ENCODE results near the gene MORN5. TPM values are rescaled to one million over a fixed set of nuclear protein-coding genes. Genes with fewer than 3 reads are reported as not detected.

MORN5 gene
- total and polyA plus RNA-seq, 2 donors (not counting 1 experiment from before 2014, with no cell fraction given): 0.33 TPM; not detected in 1

DNA sequence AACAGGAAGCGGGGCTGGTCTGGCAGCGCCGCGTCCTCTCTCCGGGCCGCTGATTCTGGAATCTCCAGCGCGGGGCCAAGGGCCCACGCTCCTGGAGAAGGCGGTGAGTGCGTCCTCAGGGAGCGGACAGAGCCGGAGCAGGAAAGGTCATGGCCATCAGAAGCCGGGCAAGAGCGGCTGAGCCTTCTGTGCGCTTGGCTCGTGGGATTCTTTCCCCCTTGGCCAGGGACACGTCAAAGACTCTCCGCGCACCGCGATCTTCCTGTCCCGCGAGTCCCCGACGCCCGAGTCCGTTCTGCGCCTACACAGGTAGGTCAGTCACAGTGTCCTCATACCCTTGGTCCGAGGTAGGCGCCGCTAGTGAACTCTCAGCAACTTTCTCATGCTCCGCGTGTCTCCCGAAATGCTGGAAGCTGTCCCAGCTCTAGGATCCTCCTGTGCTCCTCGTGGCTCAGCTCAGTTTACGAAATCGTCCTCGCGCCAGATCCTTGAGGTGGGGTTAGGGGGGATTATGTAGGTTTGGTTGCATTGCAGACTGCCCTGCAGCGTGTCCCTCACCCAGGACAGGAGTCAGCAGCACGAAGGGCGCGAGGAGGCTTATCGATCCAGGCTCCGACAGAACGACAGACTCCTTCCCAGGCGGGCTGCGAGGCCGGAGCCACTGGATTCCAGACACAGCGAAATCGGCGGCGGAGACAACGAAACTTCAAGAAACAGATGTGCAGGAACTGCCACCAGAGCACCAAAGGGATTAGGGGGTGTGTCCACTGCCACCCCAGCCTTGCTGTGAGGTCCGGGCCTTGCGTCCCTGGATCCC lies 60.4 kb downstream of the MORN5 start:
- H3K36me3 ChIP-seq (ENCODE audit: control insufficient read depth, insufficient read depth, low read length): no peaks in the 10 kb centered on the region
- no peak overlapping the region for H3K27ac ChIP-seq (ENCODE audit: insufficient read depth, low read length)
- H3K79me2 ChIP-seq (ENCODE audit: control insufficient read depth, insufficient read depth, low read length): no peaks in the 10 kb centered on the region
- DNase-seq (ENCODE audit: low read depth in 2 of 2): peak in 1 of 2 donors; percentile 29
- H4K20me1 ChIP-seq (ENCODE audit: control insufficient read depth, extremely low read depth, insufficient read depth, low read length): no peaks in the 10 kb centered on the region
- no peak overlapping the region for H3K4me3 ChIP-seq (replicated peaks in 1 of 4; ENCODE audit: control extremely low read depth in 1 of 4, insufficient read depth in 1 of 4, low read depth in 3 of 4, low read length in 4 of 4)
- no peaks in the 10 kb centered on the region for H3K4me1 ChIP-seq (ENCODE audit: control insufficient read depth, extremely low read depth, insufficient read depth, low read length)
- H2AFZ ChIP-seq (ENCODE audit: low read length): no peak overlapping the region
- H3K9ac ChIP-seq (ENCODE audit: insufficient read depth, low read length): no peak overlapping the region
- peaks cover 92% of the 10 kb centered on the region for H3K27me3 ChIP-seq (ENCODE audit: control insufficient read depth, insufficient read depth, low read length)
- TF ChIP-seq, protein P1, sequence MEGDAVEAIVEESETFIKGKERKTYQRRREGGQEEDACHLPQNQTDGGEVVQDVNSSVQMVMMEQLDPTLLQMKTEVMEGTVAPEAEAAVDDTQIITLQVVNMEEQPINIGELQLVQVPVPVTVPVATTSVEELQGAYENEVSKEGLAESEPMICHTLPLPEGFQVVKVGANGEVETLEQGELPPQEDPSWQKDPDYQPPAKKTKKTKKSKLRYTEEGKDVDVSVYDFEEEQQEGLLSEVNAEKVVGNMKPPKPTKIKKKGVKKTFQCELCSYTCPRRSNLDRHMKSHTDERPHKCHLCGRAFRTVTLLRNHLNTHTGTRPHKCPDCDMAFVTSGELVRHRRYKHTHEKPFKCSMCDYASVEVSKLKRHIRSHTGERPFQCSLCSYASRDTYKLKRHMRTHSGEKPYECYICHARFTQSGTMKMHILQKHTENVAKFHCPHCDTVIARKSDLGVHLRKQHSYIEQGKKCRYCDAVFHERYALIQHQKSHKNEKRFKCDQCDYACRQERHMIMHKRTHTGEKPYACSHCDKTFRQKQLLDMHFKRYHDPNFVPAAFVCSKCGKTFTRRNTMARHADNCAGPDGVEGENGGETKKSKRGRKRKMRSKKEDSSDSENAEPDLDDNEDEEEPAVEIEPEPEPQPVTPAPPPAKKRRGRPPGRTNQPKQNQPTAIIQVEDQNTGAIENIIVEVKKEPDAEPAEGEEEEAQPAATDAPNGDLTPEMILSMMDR (conservative IDR thresholded peaks at IDR 0.05 in 1 of 2, IDR thresholded peaks at IDR 0.05 in 1 of 2; ENCODE audit: low read depth in 1 of 2, low read length in 2 of 2): no peak
- peak; percentile 98 for TF ChIP-seq EZH2 (IDR thresholded peaks at IDR 0.05; ENCODE audit: low read length, missing control alignments)
- no peaks in the 10 kb centered on the region for H3K9me3 ChIP-seq (ENCODE audit: control insufficient read depth, insufficient read depth, low read depth, low read length)
- no peak overlapping the region for H3K4me2 ChIP-seq (ENCODE audit: extremely low read depth, insufficient read depth, low read length)

DNA sequence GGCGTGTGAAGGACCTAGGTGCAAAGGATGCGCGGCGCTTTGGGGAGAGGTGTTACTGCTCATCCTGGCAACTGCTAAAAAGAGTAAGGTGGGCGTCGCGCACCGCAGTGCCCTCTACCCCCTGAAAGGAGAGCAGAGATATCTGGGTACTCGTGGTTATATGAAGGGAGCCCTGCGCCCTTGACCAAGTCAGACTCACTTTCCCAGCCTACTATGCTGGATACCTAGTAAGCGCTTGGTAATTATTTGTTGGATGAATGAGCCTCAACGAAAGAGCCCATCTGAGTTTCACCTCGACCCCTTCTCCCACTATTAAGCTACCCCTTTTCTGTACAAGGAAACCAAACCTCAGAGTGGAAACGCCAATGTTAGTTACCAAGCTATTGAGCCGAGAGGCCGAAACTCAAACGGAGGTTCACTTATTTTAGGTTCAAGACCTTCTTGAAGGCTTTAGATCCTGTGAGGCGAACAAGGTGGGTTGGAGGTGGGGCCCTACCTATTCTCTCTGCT lies 61.0 kb downstream of the MORN5 start:
- H3K4me2 ChIP-seq (ENCODE audit: extremely low read depth, insufficient read depth, low read length): no peak overlapping the region
- H3K36me3 ChIP-seq (ENCODE audit: control insufficient read depth, insufficient read depth, low read length): no peaks in the 10 kb centered on the region
- no peak for DNase-seq (ENCODE audit: low read depth in 2 of 2)
- peaks cover 92% of the 10 kb centered on the region for H3K27me3 ChIP-seq (ENCODE audit: control insufficient read depth, insufficient read depth, low read length)
- H3K9ac ChIP-seq (ENCODE audit: insufficient read depth, low read length): no peak overlapping the region
- TF ChIP-seq, protein P1 (conservative IDR thresholded peaks at IDR 0.05 in 1 of 2, IDR thresholded peaks at IDR 0.05 in 1 of 2; ENCODE audit: low read depth in 1 of 2, low read length in 2 of 2): no peak
- peak; percentile 82 for TF ChIP-seq EZH2 (IDR thresholded peaks at IDR 0.05; ENCODE audit: low read length, missing control alignments)
- H4K20me1 ChIP-seq (ENCODE audit: control insufficient read depth, extremely low read depth, insufficient read depth, low read length): no peaks in the 10 kb centered on the region
- H3K4me3 ChIP-seq (replicated peaks in 1 of 4; ENCODE audit: control extremely low read depth in 1 of 4, insufficient read depth in 1 of 4, low read depth in 3 of 4, low read length in 4 of 4): no peak overlapping the region
- H3K79me2 ChIP-seq (ENCODE audit: control insufficient read depth, insufficient read depth, low read length): no peaks in the 10 kb centered on the region
- H3K9me3 ChIP-seq (ENCODE audit: control insufficient read depth, insufficient read depth, low read depth, low read length): no peaks in the 10 kb centered on the region
- no peak overlapping the region for H3K27ac ChIP-seq (ENCODE audit: insufficient read depth, low read length)
- H2AFZ ChIP-seq (ENCODE audit: low read length): no peak overlapping the region
- H3K4me1 ChIP-seq (ENCODE audit: control insufficient read depth, extremely low read depth, insufficient read depth, low read length): no peaks in the 10 kb centered on the region

DNA sequence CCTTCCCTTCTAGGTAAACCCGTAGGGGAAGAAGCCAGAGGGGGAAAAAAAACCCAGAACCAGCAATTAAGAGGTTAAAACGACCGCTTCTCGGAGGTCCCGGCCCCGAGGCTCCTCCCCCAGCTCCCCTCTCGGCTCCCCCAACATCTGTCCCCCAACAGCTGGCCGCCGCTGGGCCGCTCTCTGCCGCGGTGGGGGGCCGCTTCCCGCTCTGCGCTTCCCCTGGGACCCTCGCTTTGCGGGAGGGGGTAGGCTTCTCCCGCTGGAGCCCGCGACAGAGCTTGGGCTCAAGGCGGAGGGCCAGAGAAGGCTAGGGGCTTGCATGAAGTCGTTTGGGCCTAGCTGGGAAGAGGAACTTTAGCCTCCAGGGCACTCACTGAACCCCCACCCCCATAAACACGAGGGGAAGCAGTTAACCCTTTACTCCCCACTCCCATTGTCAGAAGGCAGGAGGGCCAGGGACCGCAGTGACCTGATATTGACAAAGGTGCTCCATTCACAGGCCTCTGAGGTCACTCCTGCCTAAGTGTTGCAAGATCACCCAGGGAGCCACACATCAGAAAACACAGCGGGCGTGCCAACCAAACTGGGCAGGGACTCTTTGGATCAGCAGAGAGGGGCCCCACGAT lies 61.6 kb downstream of the MORN5 start:
- TF ChIP-seq, protein P1 (conservative IDR thresholded peaks at IDR 0.05 in 1 of 2, IDR thresholded peaks at IDR 0.05 in 1 of 2; ENCODE audit: low read depth in 1 of 2, low read length in 2 of 2): no peak
- TF ChIP-seq EZH2 (IDR thresholded peaks at IDR 0.05; ENCODE audit: low read length, missing control alignments): no peak
- Histone ChIP-seq H4K20me1 (ENCODE audit: control insufficient read depth, extremely low read depth, insufficient read depth, low read length) (no peaks in the 10 kb centered on the region), H3K27me3 (ENCODE audit: control insufficient read depth, insufficient read depth, low read length) (peaks cover 92% of the 10 kb centered on the region)

More for the DNA sequence above, 61.6 kb downstream of the MORN5 start:
- Histone ChIP-seq H3K27ac (ENCODE audit: insufficient read depth, low read length) (no peak overlapping the region), H2AFZ (ENCODE audit: low read length) (no peak overlapping the region), H3K36me3 (ENCODE audit: control insufficient read depth, insufficient read depth, low read length) (no peaks in the 10 kb centered on the region), H3K9ac (ENCODE audit: insufficient read depth, low read length) (no peak overlapping the region), H3K4me3 (replicated peaks in 1 of 4; ENCODE audit: control extremely low read depth in 1 of 4, insufficient read depth in 1 of 4, low read depth in 3 of 4, low read length in 4 of 4) (no peak overlapping the region), H3K4me1 (ENCODE audit: control insufficient read depth, extremely low read depth, insufficient read depth, low read length) (no peaks in the 10 kb centered on the region), H3K79me2 (ENCODE audit: control insufficient read depth, insufficient read depth, low read length) (no peaks in the 10 kb centered on the region), H3K9me3 (ENCODE audit: control insufficient read depth, insufficient read depth, low read depth, low read length) (no peaks in the 10 kb centered on the region), H3K4me2 (ENCODE audit: extremely low read depth, insufficient read depth, low read length) (no peak overlapping the region)
- no peak for DNase-seq (ENCODE audit: low read depth in 2 of 2)

Measured in fibroblast of lung (primary cell).